ENCODE measurements around the gene WIPI1.
"Not testable (repeated sequence)": the region's sequence is repeated elsewhere in the genome, so short reads cannot be mapped to it uniquely, and the experiment has no call there.

The WIPI1 gene

DNA sequence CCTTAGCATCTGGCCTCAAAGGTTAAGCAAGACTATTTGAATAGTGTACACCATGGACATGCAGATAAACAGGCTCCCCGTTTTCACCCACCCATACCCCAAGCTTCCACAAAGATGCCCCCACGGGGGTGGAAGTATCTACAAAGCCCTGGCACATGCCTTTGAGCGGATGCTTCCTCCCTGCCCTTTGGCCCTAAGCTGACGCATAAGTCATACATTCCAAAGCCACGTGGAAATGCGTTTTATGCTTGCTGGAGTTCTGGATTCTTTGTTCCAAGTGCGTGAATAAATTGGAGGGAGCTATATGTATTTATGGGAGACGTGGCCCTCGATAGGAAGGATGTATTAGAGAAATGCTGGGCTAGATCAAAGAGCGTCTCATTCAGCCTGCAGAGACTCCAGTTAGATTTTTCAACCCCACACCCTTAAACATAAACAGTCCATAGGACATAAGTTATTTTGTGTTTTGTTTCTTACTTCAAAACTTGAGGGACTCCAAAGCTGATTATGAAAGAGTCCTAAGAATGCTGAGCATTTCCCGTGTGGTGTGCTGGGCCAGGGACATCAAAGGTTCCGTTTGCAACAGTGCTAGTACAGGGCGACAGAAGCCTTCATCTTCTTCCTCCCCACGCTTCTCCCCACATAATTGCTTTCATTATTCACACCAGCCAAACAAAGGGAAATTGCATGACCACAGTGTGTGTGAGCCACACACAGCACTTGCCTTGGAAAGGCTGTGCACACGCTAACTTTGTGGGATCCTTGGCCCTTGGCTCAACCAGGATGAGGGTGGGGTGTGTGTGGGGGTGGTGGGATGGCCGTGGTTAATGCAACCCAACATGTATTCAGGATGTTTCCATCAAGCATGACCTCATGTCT, 73.6 kb downstream of the WIPI1 start:
- no peak for DNase-seq

DNA sequence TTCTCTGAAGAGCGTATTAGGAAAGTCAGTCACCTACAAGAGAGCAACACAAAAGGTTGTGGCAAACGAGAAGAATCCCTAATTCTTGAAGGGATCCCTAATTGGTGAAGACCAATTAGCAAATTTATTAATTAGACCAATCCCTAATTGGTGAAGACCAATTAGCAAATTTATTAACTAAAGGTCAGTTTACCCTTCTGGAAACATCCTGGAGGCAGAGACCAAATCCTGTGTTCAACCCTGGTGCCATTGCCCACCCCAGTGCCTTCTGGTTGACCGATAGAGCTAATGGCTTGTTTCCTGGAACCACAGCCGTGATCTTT, 74.2 kb downstream of the WIPI1 start:
- no peak for DNase-seq

DNA sequence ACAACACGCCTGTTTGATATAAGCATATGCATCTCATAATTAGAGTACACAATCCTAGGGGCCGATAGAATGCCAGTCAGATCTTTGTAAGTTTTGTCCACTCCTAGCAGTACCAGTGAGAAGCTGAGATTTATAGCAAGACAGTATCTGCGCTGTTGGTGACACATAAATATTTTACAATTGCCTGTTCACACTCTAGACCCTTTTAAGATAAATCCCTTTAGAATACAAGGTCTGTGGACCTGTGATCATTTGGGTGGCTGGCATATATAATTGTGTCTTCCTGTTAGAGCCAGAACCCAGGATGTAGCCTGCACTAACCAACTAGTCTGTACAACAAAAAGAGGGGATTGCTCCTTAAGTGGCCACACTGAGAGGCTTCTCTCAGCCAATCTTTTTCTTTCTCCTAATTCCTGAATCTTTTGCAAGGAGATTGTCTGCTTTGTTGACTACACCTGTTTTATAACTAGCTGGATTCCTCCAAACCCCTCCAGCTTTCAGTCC, 74.7 kb downstream of the WIPI1 start:
- no peak for DNase-seq

DNA sequence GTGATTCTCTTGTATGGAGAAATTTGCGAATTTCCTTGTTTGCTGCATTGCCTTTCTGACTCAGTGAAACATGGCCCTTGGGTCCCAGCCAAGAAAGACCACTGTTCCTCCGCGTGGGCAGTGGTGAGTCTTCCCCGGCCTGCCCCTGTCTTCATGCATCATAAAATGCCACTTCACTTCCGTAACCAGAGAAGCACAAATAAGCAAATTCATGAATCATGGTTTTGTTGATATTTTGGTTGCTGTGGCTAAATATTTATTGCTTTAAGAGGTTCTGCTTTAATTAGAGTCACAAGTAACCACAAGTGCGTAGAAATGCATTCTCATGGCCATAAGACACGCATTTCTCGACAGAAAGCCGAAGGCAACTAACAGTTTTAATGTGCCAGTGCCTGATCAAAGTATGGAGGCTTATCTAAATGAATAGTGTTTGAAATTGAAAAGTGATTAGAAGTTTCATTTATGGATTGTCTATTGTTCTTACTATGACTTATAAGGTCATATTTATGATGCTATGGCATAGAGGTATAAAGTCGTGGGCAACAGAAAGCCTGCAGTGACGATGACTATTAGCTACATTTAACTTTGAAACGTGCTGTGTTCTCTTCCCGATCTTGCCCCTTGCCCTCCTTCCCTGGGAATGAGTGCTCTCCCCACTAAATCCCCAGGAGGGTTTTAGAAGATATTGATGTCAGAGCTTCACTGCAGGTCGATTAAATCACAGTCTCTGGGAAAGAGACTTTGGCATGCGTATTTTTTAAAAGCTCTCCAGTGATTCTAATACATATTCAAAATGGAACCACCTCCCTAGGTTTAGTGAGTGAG, 76.0 kb downstream of the WIPI1 start:
- peak; percentile 26 for DNase-seq

DNA sequence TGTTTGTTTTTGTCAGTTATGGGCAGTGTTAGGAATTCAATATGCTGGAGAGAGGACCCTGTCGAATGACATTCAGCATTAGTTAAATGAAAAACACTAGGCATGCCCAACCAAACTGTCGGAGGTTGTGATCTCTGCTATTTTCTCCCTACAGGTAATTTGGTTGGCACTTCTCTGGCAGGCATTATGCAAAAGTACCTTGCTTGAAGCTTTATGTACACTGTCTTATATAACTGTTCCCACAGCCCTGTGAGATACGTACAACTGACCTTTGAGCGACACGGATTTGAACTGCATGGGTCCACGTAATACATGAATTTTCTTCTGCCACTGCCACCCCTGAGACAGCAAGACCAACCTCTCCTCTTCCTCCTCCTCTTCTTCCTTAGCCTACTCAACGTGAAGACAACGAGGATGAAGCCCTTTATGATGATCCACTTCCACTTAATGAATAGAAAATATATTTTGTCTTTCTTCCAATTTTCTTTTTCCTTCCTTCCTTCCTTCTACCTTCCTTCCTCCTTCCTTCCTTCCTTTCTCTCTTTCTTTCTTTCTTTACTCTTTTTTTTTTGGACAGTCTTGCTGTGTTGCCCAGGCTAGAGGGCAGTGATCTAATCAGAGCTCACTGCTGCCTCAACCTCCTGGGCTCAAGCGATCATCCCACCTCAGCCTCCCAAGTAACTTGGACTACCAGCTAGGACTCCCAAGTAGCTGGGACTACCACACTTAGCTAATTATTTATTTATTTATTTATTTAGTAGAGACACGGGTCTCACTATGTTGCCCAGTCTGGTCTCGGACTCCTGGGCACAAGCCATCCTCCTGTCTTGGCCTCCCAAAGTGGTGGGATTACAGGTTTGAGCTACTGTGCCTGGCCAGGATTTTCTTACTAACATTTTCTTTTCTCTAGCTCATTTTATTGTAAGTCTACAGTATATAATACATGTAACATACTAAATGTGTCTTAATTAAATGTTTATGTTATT, 77.3 kb downstream of the WIPI1 start:
- no peak for DNase-seq

DNA sequence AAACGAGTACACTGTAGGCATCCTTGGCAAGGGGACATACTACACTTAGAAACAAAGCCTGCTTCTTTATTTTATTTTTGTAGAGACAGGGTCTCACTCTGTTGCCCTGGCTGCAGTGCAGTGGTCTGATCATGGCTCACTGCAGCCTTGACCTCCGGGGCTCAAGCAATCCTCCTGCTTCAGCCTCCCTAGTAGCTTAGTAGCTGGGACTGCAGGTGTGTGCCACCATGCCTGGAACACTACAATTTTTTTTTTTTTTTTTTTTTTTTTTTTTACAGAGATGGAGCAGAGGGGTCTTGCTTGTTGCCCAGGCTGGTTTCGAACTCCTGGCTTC, 78.2 kb downstream of the WIPI1 start:
- no peak for DNase-seq

DNA sequence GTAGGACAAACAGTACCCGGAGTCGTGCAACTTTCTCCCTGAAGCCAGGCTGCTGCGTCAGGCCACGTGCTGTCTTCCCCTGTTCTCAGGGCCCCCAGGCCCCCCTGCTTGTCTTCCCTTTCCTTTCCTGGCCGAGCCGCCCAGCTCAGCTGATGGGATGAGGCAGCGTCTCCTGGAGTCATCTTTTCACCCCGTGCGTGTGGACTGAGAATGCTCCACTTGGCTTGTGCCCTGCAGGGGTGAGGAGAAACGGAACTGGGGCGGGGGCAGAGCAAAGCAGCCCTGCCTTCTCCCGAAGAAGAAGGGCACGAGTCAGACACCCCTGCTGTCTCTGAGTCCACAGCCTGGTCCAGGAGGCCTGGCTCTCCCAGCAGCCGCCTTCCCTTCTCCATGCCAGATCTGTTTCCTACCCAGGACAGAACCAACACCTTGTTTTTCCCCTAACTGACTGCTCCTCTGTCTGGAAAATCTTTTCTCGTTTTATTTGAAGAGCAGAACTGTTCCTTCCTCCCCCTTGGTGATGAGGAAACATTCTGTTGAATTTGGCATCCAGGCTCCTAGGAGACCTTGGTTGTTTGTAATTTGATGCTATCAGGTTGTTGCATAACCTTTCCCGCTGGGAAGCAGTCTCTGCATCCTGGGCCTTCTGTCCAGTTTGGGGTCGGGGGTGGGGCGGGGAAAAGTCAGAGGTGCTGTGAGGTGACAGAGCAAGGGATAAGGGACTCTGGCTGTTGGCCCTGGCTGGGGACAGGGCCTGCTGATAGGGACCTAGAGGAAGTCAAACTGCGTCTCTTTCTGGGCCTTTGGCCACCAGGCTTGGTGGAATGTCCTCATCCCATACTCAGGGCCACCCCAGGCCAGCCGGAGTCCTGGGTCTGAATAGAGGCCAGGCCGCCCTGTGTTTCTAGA, 78.8 kb downstream of the WIPI1 start:
- DNase-seq, result peak; percentile 81

DNA sequence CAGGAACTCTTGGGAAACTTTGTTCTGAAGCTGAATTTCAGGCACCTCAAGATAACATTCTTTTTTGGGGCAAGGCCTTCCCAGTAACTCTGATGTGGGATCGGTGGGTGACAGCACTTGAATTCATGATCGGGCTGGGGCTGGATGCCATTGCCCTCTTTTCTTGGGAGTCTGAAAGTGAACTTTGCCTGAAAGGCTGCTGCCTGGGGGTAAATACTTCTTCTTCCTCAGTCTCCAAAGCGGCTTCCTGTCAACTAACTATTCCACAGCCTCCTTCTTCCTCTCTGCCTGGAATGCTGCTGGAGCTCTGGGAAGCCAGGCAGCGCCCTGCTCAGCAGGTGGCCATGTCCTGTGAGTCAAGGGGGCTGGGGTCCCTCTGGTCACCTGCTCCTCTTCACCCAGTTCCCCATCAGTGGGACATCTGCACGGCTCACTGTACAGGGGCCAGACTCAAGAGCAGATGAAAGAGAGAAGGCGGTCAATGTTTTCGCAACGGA, 79.5 kb downstream of the WIPI1 start:
- no peak for DNase-seq

DNA sequence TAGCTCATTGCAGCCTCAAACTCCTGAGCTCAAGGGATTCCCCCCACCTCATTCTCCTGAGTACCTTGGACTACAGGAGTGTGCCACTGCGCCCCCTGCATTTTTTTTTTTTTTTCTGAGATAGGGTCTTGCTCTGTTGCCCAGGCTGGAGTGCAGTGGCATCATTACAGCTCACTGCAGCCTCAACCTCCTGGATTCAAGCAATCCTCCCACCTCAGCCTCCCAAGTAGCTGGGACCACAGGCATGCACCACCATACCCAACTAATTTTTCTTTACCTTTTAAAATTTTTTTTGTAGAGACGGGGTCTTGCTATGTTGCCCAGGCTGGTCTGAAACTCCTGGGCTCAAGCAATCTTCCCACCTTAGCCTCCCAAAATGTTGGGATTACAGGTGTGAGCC, 81.1 kb downstream of the WIPI1 start:
- DNase-seq, result not testable (repeated sequence)

DNA sequence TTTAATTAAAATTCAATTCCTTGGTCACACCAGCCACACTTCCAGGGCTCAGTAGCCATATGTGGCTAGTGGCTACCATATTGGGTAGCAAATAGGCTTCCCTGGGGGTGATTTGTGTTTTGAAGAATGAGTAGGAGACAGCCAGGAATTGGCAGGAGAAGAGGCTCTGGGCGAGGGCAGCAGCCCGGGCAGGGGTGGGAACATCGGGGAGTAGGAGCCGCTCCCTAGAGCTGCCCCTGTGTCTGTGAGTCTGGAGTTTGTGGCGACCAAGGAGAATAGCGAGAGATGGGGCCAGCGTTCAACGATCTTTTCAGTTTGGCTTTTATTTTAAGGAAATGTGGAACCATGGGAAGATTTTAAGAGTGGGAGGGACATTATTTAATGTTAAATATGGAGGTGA, 81.7 kb downstream of the WIPI1 start:
- no peak for DNase-seq
